Measurements from ENCODE around the gene CSNK1G2. TPM values are rescaled to one million over a fixed set of nuclear protein-coding genes. Genes with fewer than 3 reads are reported as not detected.

CSNK1G2 gene
- total RNA-seq, 1 experiment from 2014 or later: 44.4 TPM

GRCh38 chr19:1989513-1990229 is 48.7 kb downstream of the CSNK1G2 start:
- no peak for DNase-seq
- TF ChIP-seq CTCF (IDR thresholded peaks at IDR 0.05; ENCODE audit: insufficient read depth in 1 of 2, low read depth in 1 of 2, low read length in 1 of 2, severe bottlenecking in 1 of 2, unreplicated experiment in 1 of 2): no peak
- Mint-ChIP-seq H3K4me3 (ENCODE audit: unreplicated experiment) (no peak overlapping the region), H3K36me3 (ENCODE audit: insufficient read depth, unreplicated experiment) (peaks cover 71% of the 10 kb centered on the region), H3K27ac (ENCODE audit: unreplicated experiment) (no peak overlapping the region), H3K9me3 (ENCODE audit: unreplicated experiment) (no peaks in the 10 kb centered on the region), H3K4me1 (ENCODE audit: low read depth, unreplicated experiment) (no peaks in the 10 kb centered on the region), H3K27me3 (ENCODE audit: insufficient read depth, unreplicated experiment) (no peaks in the 10 kb centered on the region)
- intact Hi-C loops (cut with micrococcal nuclease; ENCODE audit: unreplicated experiment): no loop called here
- Histone ChIP-seq H3K9me3 (no peaks in the 10 kb centered on the region), H3K36me3 (ENCODE audit: control insufficient read depth, insufficient read depth, low read length) (peaks cover 2% of the 10 kb centered on the region), H3K4me3 (ENCODE audit: low read depth, low read length) (no peak overlapping the region), H3K4me1 (no peaks in the 10 kb centered on the region), H3K27me3 (replicated peaks; ENCODE audit: control insufficient read depth, insufficient read depth, low read length) (no peaks in the 10 kb centered on the region)
- ChIA-PET CTCF (no interaction called here), POLR2A (interaction anchor here (0.6 kb wide), 1 partner anchor 26 kb away, joined by 3 read pairs; no protein-coding TSS in a partner anchor)
- no TSS peak for BruUV-seq (replicated peaks)

GRCh38 chr19:1990230-1991017 is 49.5 kb downstream of the CSNK1G2 start:
- Histone ChIP-seq H3K27me3 (replicated peaks; ENCODE audit: control insufficient read depth, insufficient read depth, low read length) (no peaks in the 10 kb centered on the region), H3K9me3 (no peaks in the 10 kb centered on the region), H3K4me1 (no peaks in the 10 kb centered on the region), H3K36me3 (ENCODE audit: control insufficient read depth, insufficient read depth, low read length) (peaks cover 2% of the 10 kb centered on the region), H3K4me3 (ENCODE audit: low read depth, low read length) (no peak overlapping the region)
- Mint-ChIP-seq H3K27ac (ENCODE audit: unreplicated experiment) (no peak overlapping the region), H3K27me3 (ENCODE audit: insufficient read depth, unreplicated experiment) (no peaks in the 10 kb centered on the region), H3K4me3 (ENCODE audit: unreplicated experiment) (no peak overlapping the region), H3K4me1 (ENCODE audit: low read depth, unreplicated experiment) (no peaks in the 10 kb centered on the region), H3K36me3 (ENCODE audit: insufficient read depth, unreplicated experiment) (peaks cover 64% of the 10 kb centered on the region), H3K9me3 (ENCODE audit: unreplicated experiment) (no peaks in the 10 kb centered on the region)
- ChIA-PET CTCF (interaction anchor here (0.6 kb wide), 1 partner anchor 12 kb away, joined by 4 read pairs; no protein-coding TSS in a partner anchor), POLR2A (no interaction called here)
- no TSS peak for BruUV-seq (replicated peaks)
- DNase-seq: no peak
- no peak for TF ChIP-seq CTCF (IDR thresholded peaks at IDR 0.05; ENCODE audit: insufficient read depth in 1 of 2, low read depth in 1 of 2, low read length in 1 of 2, severe bottlenecking in 1 of 2, unreplicated experiment in 1 of 2)
- intact Hi-C loops (cut with micrococcal nuclease; ENCODE audit: unreplicated experiment): no loop called here

GRCh38 chr19:1991018-1991913 is 50.3 kb downstream of the CSNK1G2 start:
- no peak for DNase-seq
- Mint-ChIP-seq H3K4me1 (ENCODE audit: low read depth, unreplicated experiment) (no peaks in the 10 kb centered on the region), H3K27me3 (ENCODE audit: insufficient read depth, unreplicated experiment) (no peaks in the 10 kb centered on the region), H3K36me3 (ENCODE audit: insufficient read depth, unreplicated experiment) (peaks cover 61% of the 10 kb centered on the region), H3K4me3 (ENCODE audit: unreplicated experiment) (no peak overlapping the region), H3K9me3 (ENCODE audit: unreplicated experiment) (no peaks in the 10 kb centered on the region), H3K27ac (ENCODE audit: unreplicated experiment) (peak overlapping the region; percentile 30)
- Histone ChIP-seq H3K4me3 (ENCODE audit: low read depth, low read length) (no peak overlapping the region), H3K9me3 (no peaks in the 10 kb centered on the region), H3K27me3 (replicated peaks; ENCODE audit: control insufficient read depth, insufficient read depth, low read length) (no peaks in the 10 kb centered on the region), H3K4me1 (no peaks in the 10 kb centered on the region), H3K36me3 (ENCODE audit: control insufficient read depth, insufficient read depth, low read length) (peaks cover 2% of the 10 kb centered on the region; the same call in 1 of the 2 replicates)
- POLR2A ChIA-PET: no interaction called here
- intact Hi-C loops (cut with micrococcal nuclease; ENCODE audit: unreplicated experiment): no loop called here
- BruUV-seq (replicated peaks): no TSS peak
- TF ChIP-seq CTCF (IDR thresholded peaks at IDR 0.05; ENCODE audit: insufficient read depth in 1 of 2, low read depth in 1 of 2, low read length in 1 of 2, severe bottlenecking in 1 of 2, unreplicated experiment in 1 of 2): no peak
- CTCF ChIA-PET: interaction anchor here (0.6 kb wide), 1 partner anchor 11 kb away, joined by 4 read pairs; no protein-coding TSS in a partner anchor
